CD14-positive monocyte (primary cell): ENCODE measurements around the gene ERF. TPM values are rescaled to one million over a fixed set of nuclear protein-coding genes. Genes with fewer than 3 reads are reported as not detected.

Experiments used
- DNase-seq, 3 donors: peaks; one replicate each; pipeline ENCODE4 v3.0.0-alpha.2; 2011 to 2022
- H2AFZ ChIP-seq: 2 replicates; pipeline ENCODE4 v1.6.0; 2012; ENCODE audit warnings: mild to moderate bottlenecking, low read depth, low read length, inconsistent platforms; ENCODE audit not compliant: insufficient read depth, poor library complexity, severe bottlenecking
- H3K27ac ChIP-seq, 2 donors: 1 replicate in 1 of 2; 2 replicates in 1 of 2; pipeline ENCODE4 v1.5.1; 2012 to 2013; ENCODE audit warnings: low read length in 2 of 2, control low read depth in 1 of 2, inconsistent platforms in 1 of 2, low read depth in 1 of 2, mild to moderate bottlenecking in 1 of 2
- H3K27me3 ChIP-seq, 2 donors: one replicate each; pipeline versions ENCODE4 v1.6.0 to v1.6.1; 2011 to 2013; ENCODE audit warnings: low read length in 2 of 2; ENCODE audit not compliant: control insufficient read depth in 2 of 2, insufficient read depth in 2 of 2
- H3K36me3 ChIP-seq, 2 donors: replicated peaks in 1 of 2; 1 replicate in 1 of 2; 2 replicates in 1 of 2; pipeline versions ENCODE4 v1.5.1 to v1.6.1; 2012 to 2013; ENCODE audit warnings: low read length in 2 of 2, control low read depth in 1 of 2, inconsistent platforms in 1 of 2, mild to moderate bottlenecking in 1 of 2; ENCODE audit not compliant: insufficient read depth in 2 of 2, control insufficient read depth in 1 of 2
- H3K4me1 ChIP-seq, 2 donors: 1 replicate in 1 of 2; 2 replicates in 1 of 2; pipeline versions ENCODE4 v1.5.1 to v1.6.1; 2012 to 2013; ENCODE audit warnings: low read length in 2 of 2, control low read depth in 1 of 2, inconsistent platforms in 1 of 2, mild to moderate bottlenecking in 1 of 2, moderate library complexity in 1 of 2; ENCODE audit not compliant: insufficient read depth in 2 of 2, control insufficient read depth in 1 of 2
- H3K4me2 ChIP-seq: replicated peaks from 2 replicates; pipeline ENCODE3; 2012; ENCODE audit warnings: low read length, moderate library complexity, mild to moderate bottlenecking; ENCODE audit not compliant: poor library complexity, severe bottlenecking; ENCODE audit errors: extremely low read depth
- H3K4me3 ChIP-seq, 3 experiments: fragments of 200-600 bp in 1 of 3; sonication (generic) in 1 of 3; replicated peaks in 1 of 3; 1 replicate in 2 of 3; 2 replicates in 1 of 3; pipeline ENCODE4 v1.5.1; 2011 to 2013; ENCODE audit warnings: low read length in 3 of 3, mild to moderate bottlenecking in 3 of 3, control low read depth in 2 of 3, low read depth in 2 of 3, inconsistent platforms in 1 of 3, moderate library complexity in 1 of 3
- H3K79me2 ChIP-seq: 2 replicates; pipeline ENCODE4 v1.6.0; 2012; ENCODE audit warnings: mild to moderate bottlenecking, control low read depth, inconsistent platforms, low read length, moderate library complexity; ENCODE audit not compliant: insufficient read depth
- H3K9ac ChIP-seq: 2 replicates; pipeline ENCODE4 v1.6.0; 2017; ENCODE audit warnings: low read length, mild to moderate bottlenecking; ENCODE audit not compliant: insufficient read depth, poor library complexity, severe bottlenecking
- H3K9me3 ChIP-seq, 2 donors: replicated peaks in 1 of 2; 1 replicate in 1 of 2; 2 replicates in 1 of 2; pipeline versions ENCODE4 v1.5.1 to v1.6.1; 2012 to 2013; ENCODE audit warnings: low read length in 2 of 2, control low read depth in 1 of 2; ENCODE audit not compliant: control insufficient read depth in 1 of 2, insufficient read depth in 1 of 2
- H4K20me1 ChIP-seq: 2 replicates; pipeline ENCODE4 v1.6.0; 2012; ENCODE audit warnings: mild to moderate bottlenecking, low read length, control low read depth, moderate library complexity; ENCODE audit not compliant: insufficient read depth
- H3K27ac Mint-ChIP-seq, 7 donors: one replicate each; pipeline ENCODE4 v1.8.0; 2020; ENCODE audit warnings: mild to moderate bottlenecking in 7 of 7, mixed read lengths in 7 of 7, moderate library complexity in 6 of 7, inconsistent platforms in 2 of 7
- H3K27me3 Mint-ChIP-seq, 3 donors: one replicate each; pipeline ENCODE4 v1.8.0; 2021 to 2022; ENCODE audit warnings: low read depth in 3 of 3, mild to moderate bottlenecking in 3 of 3, mixed read lengths in 3 of 3, moderate library complexity in 3 of 3, inconsistent platforms in 1 of 3
- H3K36me3 Mint-ChIP-seq, 2 donors: one replicate each; pipeline ENCODE4 v1.8.0; 2020; ENCODE audit warnings: mixed read lengths in 2 of 2, inconsistent platforms in 1 of 2, mild to moderate bottlenecking in 1 of 2
- H3K4me1 Mint-ChIP-seq: one replicate; pipeline ENCODE4 v1.8.0; 2020; ENCODE audit warnings: mild to moderate bottlenecking, mixed read lengths
- H3K4me3 Mint-ChIP-seq, 2 donors: one replicate each; pipeline ENCODE4 v1.8.0; 2020; ENCODE audit warnings: mild to moderate bottlenecking in 2 of 2, mixed read lengths in 2 of 2, moderate library complexity in 1 of 2
- H3K9me3 Mint-ChIP-seq, 7 donors: one replicate each; pipeline ENCODE4 v1.8.0; 2020 to 2022; ENCODE audit warnings: mixed read lengths in 7 of 7, mild to moderate bottlenecking in 6 of 7, moderate library complexity in 6 of 7, inconsistent platforms in 2 of 7
- WGBS: methylation state at CpG from one replicate; pipeline ENCODE4 v1.1.5; 2013; ENCODE audit warnings: missing lambda C conversion rate; ENCODE audit not compliant: insufficient coverage; 5-methylcytosine and 5-hydroxymethylcytosine counted together
- intact Hi-C, 2 donors: fragments of 100-400 bp; cut with micrococcal nuclease; formaldehyde crosslinking; loops; one replicate each; pipeline versions ENCODE4 v1.15.0 to v1.15.1; 2023
- polyA plus RNA-seq, 3 donors: library from polyadenylated mRNA; depleted of rRNA in 1 of 3; unstranded in 2 of 3; stranded (reverse) in 1 of 3; fragments of 300-500 nt in 2 of 3; fragments of >200 nt in 1 of 3; fragmentation: Illumina TruSeq in 2 of 3; gene quantifications; 1 replicate in 2 of 3; 2 replicates in 1 of 3; pipeline ENCODE4 v1.2.3, GENCODE V29; 2012 to 2021
- TF ChIP-seq, protein P1 (sequence below): fragments of 200-600 bp; IDR thresholded peaks from one replicate; pipeline ENCODE4 v1.8.0; 2022; ENCODE audit warnings: antibody characterized with exemption, mild to moderate bottlenecking

The ERF gene
- polyA plus RNA-seq, 3 donors, result 2.3 to 42.6 (median 3.4) TPM

- peak overlapping the region; percentile 92 for H3K4me2 ChIP-seq
- peaks cover 39% of the 10 kb centered on the region for H3K4me1 Mint-ChIP-seq
- peak overlapping the region; percentile 79 to 99 (median 99) for H3K4me3 ChIP-seq
- TF ChIP-seq, protein P1, sequence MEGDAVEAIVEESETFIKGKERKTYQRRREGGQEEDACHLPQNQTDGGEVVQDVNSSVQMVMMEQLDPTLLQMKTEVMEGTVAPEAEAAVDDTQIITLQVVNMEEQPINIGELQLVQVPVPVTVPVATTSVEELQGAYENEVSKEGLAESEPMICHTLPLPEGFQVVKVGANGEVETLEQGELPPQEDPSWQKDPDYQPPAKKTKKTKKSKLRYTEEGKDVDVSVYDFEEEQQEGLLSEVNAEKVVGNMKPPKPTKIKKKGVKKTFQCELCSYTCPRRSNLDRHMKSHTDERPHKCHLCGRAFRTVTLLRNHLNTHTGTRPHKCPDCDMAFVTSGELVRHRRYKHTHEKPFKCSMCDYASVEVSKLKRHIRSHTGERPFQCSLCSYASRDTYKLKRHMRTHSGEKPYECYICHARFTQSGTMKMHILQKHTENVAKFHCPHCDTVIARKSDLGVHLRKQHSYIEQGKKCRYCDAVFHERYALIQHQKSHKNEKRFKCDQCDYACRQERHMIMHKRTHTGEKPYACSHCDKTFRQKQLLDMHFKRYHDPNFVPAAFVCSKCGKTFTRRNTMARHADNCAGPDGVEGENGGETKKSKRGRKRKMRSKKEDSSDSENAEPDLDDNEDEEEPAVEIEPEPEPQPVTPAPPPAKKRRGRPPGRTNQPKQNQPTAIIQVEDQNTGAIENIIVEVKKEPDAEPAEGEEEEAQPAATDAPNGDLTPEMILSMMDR, result no peak
- intact Hi-C loops, result loop anchor here in 1 of 2 donors (5.0 kb wide), 2 partner anchors 35 kb away; partner anchors contain the start of gene DEDD2
- H3K4me1 ChIP-seq, result peaks cover 40 to 47% of the 10 kb centered on the region in 2 donors
- H4K20me1 ChIP-seq, result peaks cover 59% of the 10 kb centered on the region
- H3K9me3 Mint-ChIP-seq, result no peaks in the 10 kb centered on the region
- H3K27me3 Mint-ChIP-seq, result peaks cover 15 to 21% (median 18%) of the 10 kb centered on the region in 3 donors
- DNase-seq, result peak in 2 of 3 donors; percentile 34 to 77
- peaks cover 13 to 19% of the 10 kb centered on the region in 2 donors for H3K36me3 Mint-ChIP-seq
- peak overlapping the region; percentile 88 to 96 for H3K4me3 Mint-ChIP-seq
- H3K27ac ChIP-seq, result peak overlapping the region; percentile 4 to 36
- H2AFZ ChIP-seq, result no peak overlapping the region
- 0% methylated on average over 8 of the region's 27 CpGs for WGBS
- peaks cover 41% of the 10 kb centered on the region for H3K79me2 ChIP-seq
- peak overlapping the region; percentile 78 to 93 (median 84) for H3K27ac Mint-ChIP-seq
- peaks cover 4 to 17% of the 10 kb centered on the region in 2 donors for H3K36me3 ChIP-seq
- peaks cover 3 to 14% of the 10 kb centered on the region in 2 donors for H3K27me3 ChIP-seq
- H3K9ac ChIP-seq, result peak overlapping the region; percentile 56
- H3K9me3 ChIP-seq, result no peaks in the 10 kb centered on the region
These were observed 2.3 kb downstream of the ERF start for GRCh38 chr19:42252365-42253244.

DNA sequence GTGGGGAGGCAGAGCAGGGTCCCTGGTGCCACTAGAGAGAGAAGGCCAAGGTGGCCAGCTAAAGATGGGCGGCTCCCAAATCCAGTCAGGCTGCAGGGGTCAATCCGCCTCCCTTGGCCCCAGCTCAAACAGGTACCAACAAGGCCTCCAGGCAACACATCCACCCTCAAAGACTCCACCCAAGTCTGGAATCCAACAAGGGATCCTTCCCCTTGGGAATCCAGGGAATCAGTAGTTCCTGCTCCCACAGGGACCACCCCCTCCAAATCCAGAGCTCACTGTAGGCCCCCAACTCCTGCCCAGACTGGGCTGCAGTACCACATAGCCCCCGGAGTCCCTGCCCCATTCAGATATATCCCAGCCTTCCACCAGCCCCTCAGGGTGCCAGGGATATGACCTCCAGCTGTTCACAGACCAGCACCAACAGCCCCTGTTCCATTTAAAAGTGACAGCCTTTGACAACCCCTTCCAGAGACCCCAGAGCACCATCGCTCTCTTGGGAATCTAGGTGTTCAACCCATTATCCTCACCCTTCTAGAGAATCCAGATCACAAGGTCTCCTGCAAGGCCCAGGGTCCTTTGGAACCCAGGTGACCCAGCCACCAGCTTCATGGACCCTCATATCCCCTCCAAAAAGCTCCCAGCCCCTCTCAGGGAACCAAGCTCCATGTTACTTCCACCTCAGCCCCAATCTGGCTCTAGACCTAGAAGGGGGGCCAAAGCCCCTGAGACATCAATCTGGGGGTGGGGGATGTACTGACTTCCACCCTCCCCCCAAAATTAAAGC lies 3.2 kb downstream of the ERF start:
- Histone ChIP-seq H3K36me3 (peaks cover 4 to 17% of the 10 kb centered on the region in 2 donors), H3K9ac (no peak overlapping the region), H3K79me2 (peaks cover 41% of the 10 kb centered on the region), H4K20me1 (peaks cover 67% of the 10 kb centered on the region), H3K4me3 (peak overlapping the region in 1 of 3 experiments; percentile 8), H3K27ac (no peak overlapping the region), H3K27me3 (peaks cover 3 to 6% of the 10 kb centered on the region in 2 donors), H3K4me1 (peaks cover 40 to 47% of the 10 kb centered on the region in 2 donors), H2AFZ (no peak overlapping the region), H3K9me3 (no peaks in the 10 kb centered on the region), H3K4me2 (peak overlapping the region; percentile 92)
- Mint-ChIP-seq H3K36me3 (peaks cover 13 to 20% of the 10 kb centered on the region in 2 donors), H3K4me3 (peak overlapping the region; percentile 27 to 36), H3K9me3 (no peaks in the 10 kb centered on the region), H3K27ac (peak overlapping the region in 3 of 7 donors; percentile 32 to 37 (median 35)), H3K4me1 (peaks cover 39% of the 10 kb centered on the region), H3K27me3 (peaks cover 10 to 13% (median 10%) of the 10 kb centered on the region in 3 donors)
- 93% methylated on average over 4 of the region's 4 CpGs for WGBS
- TF ChIP-seq, protein P1, result no peak
- intact Hi-C loops, result loop anchor here in 1 of 2 donors (5.0 kb wide), 2 partner anchors 34 to 36 kb away; partner anchors contain the start of gene DEDD2
- no peak for DNase-seq
